Stimulated activated naive CD8-positive, alpha-beta T cell treated with anti-CD3 and anti-CD28 coated beads, Interleukin-15, Interleukin-2, amounts not matched to agents 100 U/mL and 50 U/mL, for 24 hours (primary cell): ENCODE results near the gene WDR5.

Source experiments
- ATAC-seq: fragments of 150-1000 bp; cut with Tn5 transposase; one replicate; pipeline ENCODE4 v1.10.0; 2021
- DNase-seq: peaks from one replicate; pipeline ENCODE4 v3.0.0; 2021

Gene WDR5

GRCh38 chr9:134158753-134159392, 23.0 kb downstream of the WDR5 start:
- DNase-seq (no peak), ATAC-seq (no peak)

DNA sequence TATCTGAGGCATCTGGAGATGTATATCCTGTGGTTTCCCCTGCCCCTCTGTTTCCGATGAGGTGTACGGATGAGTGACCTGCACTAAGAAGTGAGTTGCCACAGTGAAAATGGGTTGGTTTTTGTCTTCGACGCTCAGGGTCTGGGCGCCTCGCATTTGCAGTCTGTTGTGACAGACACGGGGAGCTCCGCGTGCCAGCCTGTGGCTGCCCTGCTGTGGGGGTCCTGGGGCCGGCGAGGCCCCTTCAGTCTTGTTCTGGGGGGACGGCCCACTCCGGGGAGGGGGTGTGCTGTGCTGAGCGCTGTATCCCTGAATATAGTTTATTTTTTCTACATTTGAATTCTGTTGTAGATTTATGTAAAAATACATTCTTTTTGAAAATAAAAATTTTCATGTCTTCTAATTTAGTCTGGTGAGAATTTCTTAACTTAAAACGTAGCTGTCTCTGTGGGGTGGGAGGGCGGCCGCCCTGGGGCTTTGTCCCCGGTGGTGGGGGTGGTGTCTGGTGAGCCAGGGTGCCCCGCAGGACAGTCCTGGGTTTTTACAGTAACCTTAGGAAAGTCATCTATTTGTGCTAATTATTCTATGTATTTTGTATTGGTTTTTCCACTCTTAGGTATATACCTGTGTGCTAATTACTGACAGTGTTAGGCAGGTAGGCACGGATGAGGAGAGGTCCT, 23.8 kb downstream of the WDR5 start:
- ATAC-seq (no peak), DNase-seq (no peak)

GRCh38 chr9:134161647-134162046, 25.8 kb downstream of the WDR5 start:
- ATAC-seq: no peak

GRCh38 chr9:134162212-134162775, 26.4 kb downstream of the WDR5 start:
- no peak for DNase-seq
- ATAC-seq: no peak

More at GRCh38 chr9:134161647-134162046, 25.8 kb downstream of the WDR5 start:
- DNase-seq: no peak

GRCh38 chr9:134162926-134163370, 27.1 kb downstream of the WDR5 start:
- no peak for ATAC-seq
- no peak for DNase-seq

DNA sequence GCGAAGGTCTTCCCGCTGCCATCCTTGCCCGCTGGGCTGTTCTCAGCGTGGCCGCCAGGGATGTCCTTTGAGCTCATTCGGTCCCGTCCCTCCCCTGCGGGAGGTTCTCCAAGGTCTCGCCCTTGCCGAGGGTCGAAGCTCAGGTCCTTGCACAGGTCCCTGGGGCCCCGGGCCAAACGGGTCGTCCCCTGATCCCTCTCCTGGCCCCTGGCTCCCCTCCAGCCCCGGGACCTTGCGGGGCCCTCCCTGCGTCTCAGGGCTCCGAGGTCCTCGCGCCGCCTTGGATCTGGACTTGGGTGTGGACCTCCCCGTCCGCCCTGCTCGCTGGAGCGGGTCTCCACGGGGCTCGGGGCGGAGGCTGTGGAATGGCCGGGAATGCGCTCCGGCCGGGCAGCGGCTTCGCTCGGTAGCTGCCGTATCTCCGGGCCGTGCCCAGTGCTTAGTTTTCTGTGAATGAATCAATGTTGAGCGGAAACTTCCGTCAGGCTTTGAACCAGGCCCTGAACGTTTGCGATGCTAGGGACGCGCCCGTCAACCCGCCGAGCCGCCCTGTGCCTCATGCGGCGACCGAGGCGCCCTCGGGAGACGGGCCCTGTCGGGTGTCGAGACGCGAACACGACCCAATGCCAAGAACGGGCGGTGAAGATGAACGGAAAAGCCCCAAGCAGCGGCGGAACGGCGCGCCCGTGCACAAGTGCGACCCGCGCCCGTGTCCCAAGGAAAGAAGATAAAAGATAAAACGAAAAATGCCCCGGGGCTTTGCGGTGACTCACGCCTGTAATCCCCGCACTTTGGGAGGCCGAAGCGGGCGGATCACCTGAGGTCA, 27.7 kb downstream of the WDR5 start:
- ATAC-seq: peak; percentile 28
- DNase-seq: peak; percentile 71

DNA sequence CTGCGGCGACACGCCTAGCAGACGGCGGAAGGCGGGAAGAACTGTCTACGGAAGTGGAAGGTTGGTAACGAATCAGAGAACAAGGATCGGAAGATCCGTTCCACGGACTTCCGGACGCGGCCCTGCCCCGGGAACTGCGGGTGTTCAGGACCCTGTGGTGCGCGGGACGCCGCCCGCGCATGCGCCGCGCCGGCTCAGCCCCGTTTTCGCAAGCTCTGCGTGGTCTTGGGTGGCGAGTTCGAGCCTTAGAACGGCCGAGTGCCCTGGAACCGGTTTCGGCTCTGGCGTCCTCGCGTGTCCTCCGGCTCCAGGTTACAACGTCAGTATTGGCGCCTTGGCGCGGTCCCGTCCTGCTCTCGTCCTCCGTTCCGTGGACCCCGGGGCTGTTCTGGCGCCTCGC, 29.0 kb downstream of the WDR5 start:
- ATAC-seq (no peak), DNase-seq (no peak)

DNA sequence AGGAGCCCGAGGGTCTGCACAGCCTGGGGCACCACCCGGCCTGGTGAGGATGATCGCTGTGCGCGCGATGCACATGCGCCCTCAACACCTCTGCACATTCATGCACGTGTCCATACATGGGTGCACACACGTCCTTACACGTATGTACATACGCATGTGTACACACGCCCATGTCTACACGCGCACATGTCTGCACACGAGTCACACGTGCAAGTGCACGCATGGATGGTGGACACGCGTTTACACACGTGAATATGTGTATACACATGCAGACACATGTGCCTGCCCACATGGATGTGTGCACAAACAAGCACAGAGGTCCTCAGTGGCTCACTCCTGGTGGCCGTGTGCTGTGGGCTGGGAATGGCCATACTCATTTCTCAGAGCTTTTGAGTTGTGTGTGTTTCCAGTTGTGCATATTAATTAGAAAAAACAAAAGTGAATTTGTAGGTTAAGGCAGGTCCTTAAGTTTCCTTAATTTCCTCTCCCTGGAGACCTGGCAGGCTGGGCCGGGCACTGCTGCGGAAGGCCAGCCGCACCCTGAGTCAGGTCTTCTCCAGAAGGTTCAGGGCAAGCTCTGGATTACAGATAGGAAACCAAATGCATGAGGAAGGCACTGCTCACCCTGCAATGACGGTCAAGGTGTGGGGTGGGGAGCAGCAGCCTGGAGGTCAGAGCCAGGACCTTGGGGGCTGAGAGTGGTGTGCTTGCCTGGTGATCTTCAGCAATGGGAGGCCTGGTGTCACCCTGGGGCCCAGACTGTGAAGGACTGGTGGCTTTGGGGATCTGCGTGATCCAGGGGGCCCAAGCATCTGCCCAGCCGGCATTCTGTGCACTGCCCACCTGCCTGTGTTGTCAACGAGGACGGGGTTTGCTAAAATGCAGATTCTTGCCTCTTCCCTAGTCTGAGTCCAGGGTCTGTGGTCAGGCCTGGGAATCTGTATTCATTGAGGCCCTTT, 29.8 kb downstream of the WDR5 start:
- no peak for ATAC-seq
- DNase-seq: peak; percentile 58

- DNase-seq: no peak
- no peak for ATAC-seq
These were observed 30.5 kb downstream of the WDR5 start for GRCh38 chr9:134166374-134166773.

- DNase-seq: no peak
- ATAC-seq: no peak
These were observed 31.6 kb downstream of the WDR5 start for GRCh38 chr9:134167530-134167931.

GRCh38 chr9:134168757-134169550, 33.1 kb downstream of the WDR5 start:
- no peak for ATAC-seq
- DNase-seq: no peak

DNA sequence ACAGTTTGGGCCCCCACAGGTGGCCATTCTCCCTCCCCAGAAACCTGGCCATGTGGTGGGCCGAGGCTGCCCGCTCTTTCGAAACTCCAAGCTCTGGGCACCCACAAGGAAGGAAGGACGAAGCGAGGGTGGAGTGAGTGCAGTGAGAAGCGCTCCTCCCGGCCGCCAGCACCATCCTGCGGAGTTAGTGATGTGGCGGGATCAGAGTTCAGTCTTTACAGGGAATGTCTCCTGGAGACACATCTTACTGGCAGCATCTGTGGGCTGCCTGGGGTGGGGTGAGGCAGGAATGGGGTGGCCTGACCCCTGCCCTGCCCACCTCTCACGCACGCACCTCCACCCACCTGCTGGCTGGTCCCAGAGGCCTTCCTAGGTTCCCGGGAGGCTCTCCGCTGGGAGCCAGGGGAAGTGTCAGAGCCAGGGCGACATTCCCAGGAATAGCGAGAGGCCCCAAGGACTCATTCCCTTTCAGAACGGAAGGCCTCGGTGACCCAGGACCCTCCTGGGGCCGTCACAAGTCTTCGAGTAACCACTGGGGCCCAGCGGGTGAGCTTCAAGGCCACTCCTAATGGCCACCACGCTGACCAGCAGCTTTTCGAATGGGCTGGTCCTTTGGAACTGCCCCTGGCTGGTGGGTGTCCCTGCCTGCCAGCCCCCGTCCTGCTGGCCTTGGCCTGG, 34.0 kb downstream of the WDR5 start:
- no peak for ATAC-seq
- no peak for DNase-seq

GRCh38 chr9:134170532-134171315, 34.8 kb downstream of the WDR5 start:
- no peak for DNase-seq
- no peak for ATAC-seq

GRCh38 chr9:134171316-134172197, 35.7 kb downstream of the WDR5 start:
- no peak for ATAC-seq
- no peak for DNase-seq

GRCh38 chr9:134172198-134173126, 36.6 kb downstream of the WDR5 start:
- ATAC-seq: no peak

GRCh38 chr9:134173127-134174072, 37.5 kb downstream of the WDR5 start:
- DNase-seq: no peak
- no peak for ATAC-seq

More at GRCh38 chr9:134172198-134173126, 36.6 kb downstream of the WDR5 start:
- no peak for DNase-seq
